Adrenal gland (tissue), 19 donors: ENCODE data around the gene DRC3. TPM values are rescaled to one million over a fixed set of nuclear protein-coding genes. Genes with fewer than 3 reads are reported as not detected.

Experiments
- DNase-seq, 7 donors: peaks; one replicate each; pipeline ENCODE4 v3.0.0-alpha.2; 2019 to 2020
- H3K27ac ChIP-seq, 5 donors: fragments of 200-600 bp; sonication (generic) in 4 of 5; 1 replicate in 3 of 5; 2 replicates in 2 of 5; pipeline versions ENCODE4 v1.5.1 to v1.8.0; 2016 to 2020; ENCODE audit warnings: mild to moderate bottlenecking in 1 of 5
- H3K27me3 ChIP-seq: fragments of 200-600 bp; 2 replicates; pipeline ENCODE4 v1.8.0; 2021
- H3K36me3 ChIP-seq, 2 donors: fragments of 200-600 bp; replicated peaks in 1 of 2; 1 replicate in 1 of 2; 2 replicates in 1 of 2; pipeline versions ENCODE4 v1.5.1 to v1.8.0; 2018 to 2022
- H3K4me1 ChIP-seq, 2 donors: fragments of 200-600 bp; replicated peaks in 1 of 2; 1 replicate in 1 of 2; 2 replicates in 1 of 2; pipeline versions ENCODE4 v1.5.1 to v1.8.0; 2018 to 2021
- H3K4me3 ChIP-seq, 4 donors: fragments of 200-600 bp; sonication (generic) in 3 of 4; one replicate each; pipeline ENCODE4 v1.5.1; 2016 to 2018
- H3K9me3 ChIP-seq, 3 donors: fragments of 200-600 bp; sonication (generic) in 1 of 3; replicated peaks in 1 of 3; 1 replicate in 2 of 3; 2 replicates in 1 of 3; pipeline versions ENCODE4 v1.5.1 to v1.8.0; 2016 to 2021
- CTCF ChIP-seq, 6 experiments: fragments of 450-650 bp in 4 of 6; fragments of 200-600 bp in 2 of 6; sonication (generic) in 1 of 6; IDR thresholded peaks; 1 replicate in 5 of 6; 2 replicates in 1 of 6; pipeline versions ENCODE4 v1.5.1 to v1.8.0; 2016 to 2021; ENCODE audit warnings: antibody characterized with exemption in 6 of 6, mild to moderate bottlenecking in 2 of 6, moderate library complexity in 1 of 6
- POLR2A ChIP-seq, 2 donors: fragments of 450-650 bp; IDR thresholded peaks; one replicate each; pipeline ENCODE4 v1.6.1; 2017; ENCODE audit warnings: antibody characterized with exemption in 2 of 2, mild to moderate bottlenecking in 2 of 2, moderate library complexity in 1 of 2
- WGBS, 4 donors: extraction: QIAGEN DNeasy Blood & Tissue Kit in 2 of 4; methylation state at CpG; one replicate each; pipeline versions ENCODE4 v1.1.5 to v1.1.7; 2013 to 2017; 5-methylcytosine and 5-hydroxymethylcytosine counted together
- intact Hi-C, 2 donors: fragments of 100-400 bp; cut with DNase I; formaldehyde crosslinking; loops; one replicate each; pipeline versions ENCODE4 v1.14.1 to v1.15.0; 2022 to 2023
- long read RNA-seq, 10 donors: library from polyadenylated mRNA in 3 of 10; unstranded in 2 of 10; stranded (forward) in 1 of 10; transcript quantifications; one replicate each; pipeline ENCODE4 v2.0.0 and lab custom pipeline, GENCODE V29; 2021 to 2026
- polyA plus RNA-seq, 3 donors: library from polyadenylated mRNA; stranded (reverse); fragments of 200-250 nt in 2 of 3; fragments of 350-450 nt in 1 of 3; fragmentation: Illumina TruSeq in 1 of 3; extraction: RNeasy Lipid Tissue Mini Kit (QIAGEN cat#74804) in 1 of 3; gene quantifications; one replicate each; pipeline ENCODE4 v1.2.3, GENCODE V29; 2013 to 2014
- total RNA-seq, 9 donors: library from RNA; depleted of rRNA in 4 of 9; stranded (reverse); fragments of >200 nt in 4 of 9; fragments of 120-200 nt in 1 of 9; fragmentation: NEBNext Ultra II Directional in 1 of 9; extraction: Animal tissue kit (Norgen Biotek cat#: 25700) in 1 of 9; gene quantifications; one replicate each; pipeline versions ENCODE4 v1.1.0 to v1.2.4, GENCODE V29; 2013 to 2023
- donor health status: healthy with polysubstance abuse.
- donor health status: Bipolar disorder and iron deficiency.
- donor health status: DM: yes; HTN: yes; CAD: no.
- donor health status: DM: no; HTN: no; CAD: no.
- donor health status: DM: no; HTN: no; CAD: no.
- donor health status: DM: yes; HTN: yes; CAD: no.

The DRC3 gene, protein sequence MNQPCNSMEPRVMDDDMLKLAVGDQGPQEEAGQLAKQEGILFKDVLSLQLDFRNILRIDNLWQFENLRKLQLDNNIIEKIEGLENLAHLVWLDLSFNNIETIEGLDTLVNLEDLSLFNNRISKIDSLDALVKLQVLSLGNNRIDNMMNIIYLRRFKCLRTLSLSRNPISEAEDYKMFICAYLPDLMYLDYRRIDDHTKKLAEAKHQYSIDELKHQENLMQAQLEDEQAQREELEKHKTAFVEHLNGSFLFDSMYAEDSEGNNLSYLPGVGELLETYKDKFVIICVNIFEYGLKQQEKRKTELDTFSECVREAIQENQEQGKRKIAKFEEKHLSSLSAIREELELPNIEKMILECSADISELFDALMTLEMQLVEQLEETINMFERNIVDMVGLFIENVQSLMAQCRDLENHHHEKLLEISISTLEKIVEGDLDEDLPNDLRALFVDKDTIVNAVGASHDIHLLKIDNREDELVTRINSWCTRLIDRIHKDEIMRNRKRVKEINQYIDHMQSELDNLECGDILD
- 1 to 10 TPM in 7 of 9 donors, under 1 TPM in 2; 0.17 to 9.1 (median 2.9) TPM for total RNA-seq
- polyA plus RNA-seq, result 10 to 100 TPM in 1 of 3 donors, 1 to 10 TPM in 2; 3.2 to 21.3 (median 7.9) TPM
- long read RNA-seq, donor 1, result 0 reads
- long read RNA-seq, donor 2, result 0 reads
- long read RNA-seq, donor 3, partial matches to known transcripts, result 0 of 6 reads
- long read RNA-seq, donor 3, other reads (novel, unspliced or antisense), result 6 of 6 reads
- long read RNA-seq, donor 4, partial matches to known transcripts, result 0 of 11 reads
- long read RNA-seq, donor 4, other reads (novel, unspliced or antisense), result 11 of 11 reads
- long read RNA-seq, donor 5, partial matches to known transcripts, result 0 of 8 reads
- long read RNA-seq, donor 5, other reads (novel, unspliced or antisense), result 8 of 8 reads
- long read RNA-seq, donor 6, partial matches to known transcripts, result 0 of 7 reads
- long read RNA-seq, donor 6, other reads (novel, unspliced or antisense), result 7 of 7 reads
- long read RNA-seq, donor 7, result 0 reads
- long read RNA-seq, donor 8, partial matches to known transcripts, result 37 of 37 reads
- long read RNA-seq, donor 8, other reads (novel, unspliced or antisense), result 0 of 37 reads
- long read RNA-seq, donor 9, partial matches to known transcripts, result 5 of 10 reads
- long read RNA-seq, donor 9, other reads (novel, unspliced or antisense), result 5 of 10 reads
- long read RNA-seq, donor 10, result 0 reads

- DNase-seq, result peak; percentile 100
- WGBS, 4 donors, result 0 to 1% (median 0%) methylated on average over 15 to 59 of the region's 59 CpGs
- no peaks in the 10 kb centered on the region for H3K36me3 ChIP-seq
- H3K27ac ChIP-seq, result peak within 1 kb of the TSS; percentile 67 to 95 (median 90)
- peak in 4 of 6 experiments; percentile 5 to 34 (median 13) for TF ChIP-seq CTCF (IDR thresholded peaks at IDR 0.05)
- TF ChIP-seq POLR2A (IDR thresholded peaks at IDR 0.05), result peak; percentile 81 to 89
- peaks cover 15 to 35% of the 10 kb centered on the region in 2 donors for H3K4me1 ChIP-seq
- intact Hi-C loops, result no loop called here
- H3K9me3 ChIP-seq, result no peaks in the 10 kb centered on the region
- H3K27me3 ChIP-seq, result no peaks in the 10 kb centered on the region
- H3K4me3 ChIP-seq, result peak within 1 kb of the TSS; percentile 66 to 95 (median 70)
Measured at GRCh38 chr17:17972126-17972951, at the start of gene DRC3, which contains the start of gene TOM1L2. DRC3 (plus strand) TSS chr17:17972862; CDS start chr17:17977599, 4,737 bp downstream. TOM1L2 (minus strand) TSS chr17:17972400; CDS start chr17:17972313, 87 bp downstream.

DNA sequence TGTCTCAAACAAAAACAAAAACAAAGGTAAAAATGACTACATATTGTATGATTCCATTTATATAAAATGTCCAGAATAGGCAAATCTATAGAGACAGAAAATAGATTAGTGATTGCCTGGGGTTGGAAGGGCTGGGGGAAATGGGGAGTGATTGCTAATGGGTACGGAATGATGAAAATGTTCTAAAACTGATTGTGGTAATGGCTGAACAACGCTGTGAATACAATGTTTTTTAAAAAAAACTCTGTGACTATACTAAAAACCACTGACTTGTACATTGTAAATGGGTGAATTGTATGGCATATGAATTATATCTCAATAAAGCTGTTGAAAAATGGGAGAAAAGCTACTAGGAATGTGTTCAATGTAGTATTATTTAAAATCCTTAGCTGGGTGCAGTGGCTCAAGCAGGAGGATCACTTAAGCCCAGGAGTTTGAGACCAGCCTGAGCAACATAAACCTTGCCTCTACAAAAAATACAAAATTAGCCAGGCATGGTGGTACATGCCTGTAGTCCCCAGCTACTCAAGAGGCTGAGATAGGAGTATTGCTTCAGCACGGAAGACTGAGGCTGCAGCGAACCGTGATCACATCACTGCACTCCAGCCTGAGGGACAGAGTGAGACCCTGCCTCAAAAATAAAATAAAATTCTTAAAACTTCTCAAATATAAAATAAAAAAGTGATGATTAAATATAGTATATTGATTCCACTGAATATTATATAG is 48.4 kb upstream of the DRC3 start:
- intact Hi-C loops, result no loop called here
- DNase-seq, result peak in 1 of 7 donors; percentile 11
- Histone ChIP-seq H3K27ac (no peak overlapping the region), H3K27me3 (no peaks in the 10 kb centered on the region), H3K4me1 (peaks cover 37 to 55% of the 10 kb centered on the region in 2 donors), H3K36me3 (no peaks in the 10 kb centered on the region), H3K9me3 (no peaks in the 10 kb centered on the region), H3K4me3 (no peak overlapping the region)
- 94 to 99% (median 95%) methylated on average over 5 of the region's 5 CpGs for WGBS, 4 donors
- TF ChIP-seq CTCF (IDR thresholded peaks at IDR 0.05) (no peak), POLR2A (IDR thresholded peaks at IDR 0.05) (no peak)

- no peak overlapping the region for H3K27ac ChIP-seq
- H3K4me1 ChIP-seq, result peaks cover 40 to 57% of the 10 kb centered on the region in 2 donors
- no peak overlapping the region for H3K4me3 ChIP-seq
- no peaks in the 10 kb centered on the region for H3K36me3 ChIP-seq
- H3K9me3 ChIP-seq, result no peaks in the 10 kb centered on the region
- intact Hi-C loops, result no loop called here
- no peaks in the 10 kb centered on the region for H3K27me3 ChIP-seq
- TF ChIP-seq CTCF (IDR thresholded peaks at IDR 0.05), result no peak
- no peak for TF ChIP-seq POLR2A (IDR thresholded peaks at IDR 0.05)
- peak in 1 of 7 donors; percentile 9 for DNase-seq
Measured at GRCh38 chr17:17924857-17925250, 47.8 kb upstream of the DRC3 start.
